H1 (cell line): Measurements from ENCODE around the gene PIBF1. TPM values are rescaled to one million over a fixed set of nuclear protein-coding genes. Genes with fewer than 3 reads are reported as not detected.

Experiments
- CTCF ChIA-PET: fragments of 300-600 bp; sonication (Branson Sonifier 250); formaldehyde crosslinking; loops from one replicate; lab custom pipeline; 2021; ENCODE audit not compliant: partially characterized antibody; lab: Charles Lee
- POLR2A ChIA-PET: fragments of 300-600 bp; sonication (Branson Sonifier 250); formaldehyde crosslinking; loops from one replicate; lab custom pipeline; 2021; ENCODE audit warnings: inconsistent platforms; ENCODE audit not compliant: partially characterized antibody; lab: Charles Lee
- DNase-seq, 2 experiments: peaks; one replicate each; pipeline versions ENCODE4 v3.0.0 to v3.0.0-alpha.2; 2010 to 2022; ENCODE audit warnings: low spot score in 2 of 2, low read depth in 1 of 2, mixed read lengths in 1 of 2
- FAIRE-seq: peaks from 2 replicates; lab custom pipeline; 2011; peaks lifted over from hg19 to GRCh38; lab: Jason Lieb, UNC
- H2AFZ ChIP-seq: 2 replicates; pipeline ENCODE4 v1.8.1; 2012; ENCODE audit warnings: low read length, inconsistent platforms
- H2AK5ac ChIP-seq: 2 replicates; pipeline ENCODE4 v1.6.1; 2013; ENCODE audit warnings: low read depth, low read length
- H2BK120ac ChIP-seq: replicated peaks from 2 replicates; pipeline ENCODE3; 2013; ENCODE audit warnings: low read depth, low read length, inconsistent platforms
- H2BK12ac ChIP-seq: 2 replicates; pipeline ENCODE4 v1.6.1; 2013; ENCODE audit warnings: low read depth, low read length
- H2BK15ac ChIP-seq: 2 replicates; pipeline ENCODE4 v1.6.1; 2013; ENCODE audit warnings: low read length
- H2BK20ac ChIP-seq: 2 replicates; pipeline ENCODE4 v1.6.1; 2013; ENCODE audit warnings: low read length
- H2BK5ac ChIP-seq: 2 replicates; pipeline ENCODE4 v1.6.1; 2013; ENCODE audit warnings: low read depth, low read length
- H3K14ac ChIP-seq: 2 replicates; pipeline ENCODE4 v1.6.1; 2013; ENCODE audit warnings: inconsistent platforms; ENCODE audit not compliant: insufficient read length
- H3K18ac ChIP-seq: 2 replicates; pipeline ENCODE4 v1.6.1; 2013; ENCODE audit warnings: low read length; ENCODE audit errors: extremely low read depth
- H3K23ac ChIP-seq: 2 replicates; pipeline ENCODE4 v1.6.1; 2013; ENCODE audit warnings: inconsistent platforms; ENCODE audit not compliant: insufficient read length
- H3K23me2 ChIP-seq: 2 replicates; pipeline ENCODE4 v1.6.1; 2013; ENCODE audit warnings: low read depth, low read length
- H3K27ac ChIP-seq: 2 replicates; pipeline ENCODE4 v1.6.1; 2011; ENCODE audit warnings: low read depth, low read length, inconsistent platforms
- H3K27me3 ChIP-seq, 4 experiments: replicated peaks in 1 of 4; 1 replicate in 1 of 4; 2 replicates in 3 of 4; pipeline versions ENCODE4 v1.6.1 to v1.8.1; 2011 to 2013; ENCODE audit warnings: low read length in 3 of 4, mild to moderate bottlenecking in 3 of 4, inconsistent platforms in 2 of 4, mixed read lengths in 2 of 4, moderate library complexity in 1 of 4; ENCODE audit not compliant: control insufficient read depth in 3 of 4, insufficient read depth in 3 of 4; ENCODE audit errors: extremely low read depth in 1 of 4
- H3K36me3 ChIP-seq, 4 experiments: 2 replicates each; pipeline versions ENCODE4 v1.6.1 to v1.8.1; 2011 to 2013; ENCODE audit warnings: mild to moderate bottlenecking in 4 of 4, low read length in 3 of 4, moderate library complexity in 2 of 4, control low read depth in 1 of 4, inconsistent platforms in 1 of 4; ENCODE audit not compliant: insufficient read depth in 4 of 4, control insufficient read depth in 2 of 4
- H3K4ac ChIP-seq: replicated peaks from 2 replicates; pipeline ENCODE3; 2013; ENCODE audit warnings: low read length, low read depth, mixed read lengths, inconsistent platforms; ENCODE audit not compliant: insufficient read length
- H3K4me1 ChIP-seq, 4 experiments: replicated peaks in 1 of 4; 1 replicate in 1 of 4; 2 replicates in 3 of 4; pipeline versions ENCODE4 v1.6.1 to v1.8.1; 2011 to 2013; ENCODE audit warnings: low read length in 3 of 4, inconsistent platforms in 2 of 4, mixed read lengths in 1 of 4; ENCODE audit not compliant: insufficient read depth in 4 of 4, control insufficient read depth in 3 of 4
- H3K4me2 ChIP-seq, 2 experiments: 2 replicates each; pipeline versions ENCODE4 v1.6.1 to v1.8.1; 2011 to 2013; ENCODE audit warnings: low read depth in 2 of 2, low read length in 2 of 2, control low read depth in 1 of 2, inconsistent platforms in 1 of 2, mild to moderate bottlenecking in 1 of 2; ENCODE audit not compliant: insufficient read depth in 1 of 2
- H3K4me3 ChIP-seq, 4 experiments: fragments of 200-600, 300-600 bp in 1 of 4; sonication (generic), shearing (Covaris generic), sonication (Bioruptor Twin) in 1 of 4; 2 replicates each; pipeline versions ENCODE4 v1.5.1 to v1.8.1; 2011 to 2016; ENCODE audit warnings: low read length in 4 of 4, low read depth in 3 of 4, control low read depth in 2 of 4, inconsistent platforms in 2 of 4, mild to moderate bottlenecking in 2 of 4, mixed read lengths in 1 of 4, moderate library complexity in 1 of 4; ENCODE audit not compliant: insufficient read depth in 2 of 4; ENCODE audit errors: extremely low read depth in 1 of 4
- H3K56ac ChIP-seq: replicated peaks from 2 replicates; pipeline ENCODE3; 2013; ENCODE audit warnings: low read depth, mild to moderate bottlenecking, mixed read lengths, low read length, inconsistent platforms; ENCODE audit not compliant: insufficient read length
- H3K79me1 ChIP-seq: 2 replicates; pipeline ENCODE4 v1.6.1; 2013; ENCODE audit warnings: low read depth, low read length, control low read depth
- H3K79me2 ChIP-seq, 2 experiments: 2 replicates each; pipeline versions ENCODE4 v1.6.1 to v1.8.1; 2012 to 2013; ENCODE audit warnings: low read length in 2 of 2, mild to moderate bottlenecking in 2 of 2, inconsistent platforms in 1 of 2; ENCODE audit not compliant: insufficient read depth in 2 of 2, control insufficient read depth in 1 of 2
- H3K9ac ChIP-seq, 4 experiments: replicated peaks in 1 of 4; 1 replicate in 1 of 4; 2 replicates in 3 of 4; pipeline versions ENCODE4 v1.6.1 to v1.8.1; 2011 to 2013; ENCODE audit warnings: low read depth in 3 of 4, low read length in 3 of 4, control low read depth in 2 of 4, mild to moderate bottlenecking in 2 of 4, moderate library complexity in 2 of 4, inconsistent platforms in 1 of 4; ENCODE audit errors: extremely low read depth in 1 of 4
- H3K9me3 ChIP-seq, 2 experiments: 2 replicates each; pipeline versions ENCODE4 v1.6.1 to v1.8.1; 2012 to 2013; ENCODE audit warnings: mild to moderate bottlenecking in 2 of 2, moderate library complexity in 2 of 2, control low read depth in 1 of 2, inconsistent platforms in 1 of 2, low read depth in 1 of 2, low read length in 1 of 2, mixed read lengths in 1 of 2; ENCODE audit not compliant: insufficient read depth in 2 of 2
- H4K20me1 ChIP-seq, 2 experiments: replicated peaks in 1 of 2; 2 replicates each; pipeline versions ENCODE3 to v1.8.1; 2011 to 2013; ENCODE audit warnings: inconsistent platforms in 2 of 2, low read length in 2 of 2, mild to moderate bottlenecking in 1 of 2; ENCODE audit not compliant: insufficient read depth in 2 of 2, control insufficient read depth in 1 of 2
- H4K5ac ChIP-seq: 2 replicates; pipeline ENCODE4 v1.6.1; 2013; ENCODE audit warnings: low read length, low read depth, mixed read lengths, inconsistent platforms; ENCODE audit not compliant: insufficient read length
- H4K8ac ChIP-seq: 2 replicates; pipeline ENCODE4 v1.8.0; 2013; ENCODE audit warnings: mild to moderate bottlenecking, moderate library complexity, low read length, inconsistent platforms; ENCODE audit not compliant: insufficient read depth; ENCODE audit errors: extremely low read depth
- H4K91ac ChIP-seq: replicated peaks from 2 replicates; pipeline ENCODE3; 2013; ENCODE audit warnings: low read length, mixed read lengths, inconsistent platforms; ENCODE audit not compliant: insufficient read length
- HDAC2 ChIP-seq, 2 experiments: fragments of 300-600 bp in 1 of 2; sonication (generic) in 1 of 2; IDR thresholded peaks; 2 replicates each; pipeline ENCODE4 v1.6.1; 2011 to 2012; ENCODE audit warnings: low read depth in 2 of 2, low read length in 2 of 2, mild to moderate bottlenecking in 2 of 2, moderate library complexity in 2 of 2, borderline replicate concordance in 1 of 2, inconsistent platforms in 1 of 2
- KDM5A ChIP-seq: fragments of 200-600 bp; IDR thresholded peaks from 2 replicates; pipeline ENCODE4 v1.7.1; 2012; ENCODE audit warnings: mild to moderate bottlenecking, low read length, inconsistent platforms, mixed read lengths
- MAFK ChIP-seq: IDR thresholded peaks from 2 replicates; pipeline ENCODE4 v1.6.1; 2012; ENCODE audit warnings: low read depth, mild to moderate bottlenecking, improper control_type of control experiment, low read length
- NANOG ChIP-seq: IDR thresholded peaks from 2 replicates; pipeline ENCODE4 v1.6.1; 2011; ENCODE audit warnings: low read length, low read depth, mild to moderate bottlenecking, inconsistent platforms; ENCODE audit not compliant: insufficient read depth, poor library complexity, severe bottlenecking
- RNF2 ChIP-seq: fragments of 200-900, 300-1000 bp; sonication (generic); IDR thresholded peaks from 2 replicates; pipeline ENCODE4 v1.7.1; 2016; ENCODE audit warnings: borderline replicate concordance, low read depth, mild to moderate bottlenecking, antibody characterized with exemption, low read length; ENCODE audit not compliant: poor library complexity, severe bottlenecking; ENCODE audit errors: missing control alignments
- TCF12 ChIP-seq: IDR thresholded peaks from 2 replicates; pipeline ENCODE4 v1.6.1; 2011; ENCODE audit warnings: low read depth, mild to moderate bottlenecking, low read length
- WGBS, 2 experiments: shearing (Covaris generic) in 1 of 2; methylation state at CpG; one replicate each; pipeline versions ENCODE4 v1.1.6 to v1.1.7; 2013 to 2015; ENCODE audit warnings: low lambda C conversion rate in 2 of 2, mixed read lengths in 2 of 2, inconsistent platforms in 1 of 2, low coverage in 1 of 2, missing lambda C conversion rate in 1 of 2; ENCODE audit not compliant: insufficient replicate concordance in 2 of 2, insufficient coverage in 1 of 2, insufficient read length in 1 of 2; ENCODE audit errors: extremely low coverage in 1 of 2, missing lambda C conversion rate in 1 of 2; 5-methylcytosine and 5-hydroxymethylcytosine counted together
- polyA plus RNA-seq, 7 experiments: library from polyadenylated mRNA; depleted of rRNA in 3 of 7; stranded (reverse) in 5 of 7; unstranded in 2 of 7; fragments of >200 nt in 5 of 7; fragments of 200-250 nt in 2 of 7; gene quantifications; 1 replicate in 5 of 7; 2 replicates in 1 of 7; 4 replicates in 1 of 7; pipeline versions ENCODE4 v1.2.1 to v1.2.3, GENCODE V29; 2011 to 2013; ENCODE audit warnings: missing spikeins in 2 of 7, mixed read lengths in 2 of 7
- total RNA-seq: library from RNA; stranded (reverse); fragmentation: NEBNext Ultra II Directional; extraction: Animal tissue kit (Norgen Biotek cat#: 25700); gene quantifications from 2 replicates; pipeline ENCODE4 v1.2.1, GENCODE V29; 2021

The PIBF1 gene
- total and polyA plus RNA-seq, 2 of the 8 experiments (the other 6 are each of a cell fraction or from before 2014, with no cell fraction given) = 1.1 to 13.2 TPM

GRCh38 chr13:73040968-73041596, 259.1 kb downstream of the PIBF1 start:
- no peak overlapping the region for H3K14ac ChIP-seq
- no peak overlapping the region for H2BK15ac ChIP-seq
- H3K23me2 ChIP-seq = no peaks in the 10 kb centered on the region
- no peak for FAIRE-seq
- no peak overlapping the region for H3K4me3 ChIP-seq
- CTCF ChIA-PET = interaction anchor here (0.6 kb wide), 1 partner anchor 17 kb away, joined by 3 read pairs; the partner anchor contains the start of gene KLF5
- DNase-seq = no peak
- H3K36me3 ChIP-seq = no peaks in the 10 kb centered on the region
- H3K56ac ChIP-seq = no peak overlapping the region
- H3K9ac ChIP-seq = no peak overlapping the region
- H3K4ac ChIP-seq = no peak overlapping the region
- H4K91ac ChIP-seq = no peak overlapping the region
- H4K8ac ChIP-seq = no peak overlapping the region
- H2BK12ac ChIP-seq = no peak overlapping the region
- no peak overlapping the region for H4K5ac ChIP-seq
- H3K27ac ChIP-seq = no peak overlapping the region
- TF ChIP-seq NANOG (no peak), KDM5A (no peak), HDAC2 (IDR thresholded peaks at IDR 0.05; ENCODE audit: borderline replicate concordance in 1 of 2, low read depth in 2 of 2, low read length in 2 of 2) (no peak), MAFK (no peak), TCF12 (no peak), RNF2 (no peak)
- TF ChIP-seq, all 59 proteins: peak for 0
- H2BK120ac ChIP-seq = no peak overlapping the region
- POLR2A ChIA-PET = no interaction called here
- no peak overlapping the region for H3K4me2 ChIP-seq
- no peak overlapping the region for H3K18ac ChIP-seq
- H3K27me3 ChIP-seq = no peaks in the 10 kb centered on the region
- no peaks in the 10 kb centered on the region for H3K9me3 ChIP-seq
- no peaks in the 10 kb centered on the region for H3K79me2 ChIP-seq
- H4K20me1 ChIP-seq = no peaks in the 10 kb centered on the region
- H2AFZ ChIP-seq = no peak overlapping the region
- H2BK20ac ChIP-seq = no peak overlapping the region
- no peaks in the 10 kb centered on the region for H3K79me1 ChIP-seq
- WGBS, 2 experiments = 95% methylated on average over 7 of the region's 7 CpGs; no CpG with 5 or more reads in 1 of the 2 experiments
- H3K23ac ChIP-seq = no peak overlapping the region
- peaks cover 0 to 9% (median 0%) of the 10 kb centered on the region in 4 experiments; a peak in 2 of 7 replicates for H3K4me1 ChIP-seq
- no peak overlapping the region for H2BK5ac ChIP-seq
- H2AK5ac ChIP-seq = no peak overlapping the region
